ENCODE results near the gene PLEKHG4B.
"Not testable (repeated sequence)": the region's sequence is repeated elsewhere in the genome, so short reads cannot be mapped to it uniquely, and the experiment has no call there.

The PLEKHG4B gene

GRCh38 chr5:204001-204400, 112.0 kb downstream of the PLEKHG4B start:
- DNase-seq, result no peak

- DNase-seq, result no peak
These were observed 112.5 kb downstream of the PLEKHG4B start for GRCh38 chr5:204462-204861.

GRCh38 chr5:204966-205670, 113.2 kb downstream of the PLEKHG4B start:
- no peak for DNase-seq

- peak; percentile 51 for DNase-seq
These were observed 114.4 kb downstream of the PLEKHG4B start for GRCh38 chr5:206406-206805.

- DNase-seq, result no peak
These were observed 115.1 kb downstream of the PLEKHG4B start for GRCh38 chr5:206927-207536.

- no peak for DNase-seq
These were observed 115.6 kb downstream of the PLEKHG4B start for GRCh38 chr5:207599-207998.

GRCh38 chr5:208449-209114, 116.6 kb downstream of the PLEKHG4B start:
- DNase-seq, result no peak

GRCh38 chr5:213803-214395, 121.9 kb downstream of the PLEKHG4B start:
- no peak for DNase-seq

- not testable (repeated sequence) for DNase-seq
These were observed 123.3 kb downstream of the PLEKHG4B start for GRCh38 chr5:215256-215655.

- not testable (repeated sequence) for DNase-seq
These were observed 124.1 kb downstream of the PLEKHG4B start for GRCh38 chr5:216076-216475.

GRCh38 chr5:217494-218456, 125.8 kb downstream of the PLEKHG4B start, which contains the start of the genes CCDC127 and SDHA:
Gene CCDC127, minus strand, starts transcription at chr5:218153. Its CDS starts 1,304 bp downstream, at chr5:216849.
Gene SDHA, plus strand, starts transcription at chr5:218320. Its CDS starts 36 bp downstream, at chr5:218356.
- peak; percentile 97 for DNase-seq

GRCh38 chr5:218457-219291, 126.7 kb downstream of the PLEKHG4B start:
- DNase-seq, result peak; percentile 74

GRCh38 chr5:219460-219863, 127.5 kb downstream of the PLEKHG4B start:
- no peak for DNase-seq

GRCh38 chr5:219991-220390, 128.0 kb downstream of the PLEKHG4B start:
- DNase-seq, result no peak

GRCh38 chr5:222951-223715, 131.2 kb downstream of the PLEKHG4B start:
- not testable (repeated sequence) for DNase-seq

GRCh38 chr5:223791-224190, 131.8 kb downstream of the PLEKHG4B start:
- DNase-seq, result no peak

- DNase-seq, result no peak
These were observed 133.4 kb downstream of the PLEKHG4B start for GRCh38 chr5:225334-225733.

- not testable (repeated sequence) for DNase-seq
These were observed 135.4 kb downstream of the PLEKHG4B start for GRCh38 chr5:227375-227774.

- no peak for DNase-seq
These were observed 136.9 kb downstream of the PLEKHG4B start for GRCh38 chr5:228886-229285.

GRCh38 chr5:230711-231110, 138.7 kb downstream of the PLEKHG4B start:
- no peak for DNase-seq

All from islet precursor cell (in vitro differentiated cells).